Skeletal muscle cell (primary cell): ENCODE results near the gene SMC4.
"Not testable (repeated sequence)": the region's sequence is repeated elsewhere in the genome, so short reads cannot be mapped to it uniquely, and the experiment has no call there.

ENCODE experiments used
- DNase-seq: peaks from one replicate; pipeline ENCODE4 v3.0.0-alpha.2; 2010; ENCODE audit warnings: low read depth
- H3K4me3 ChIP-seq: 2 replicates; pipeline ENCODE4 v1.5.1; 2011; ENCODE audit warnings: low read depth, mild to moderate bottlenecking, control low read depth, low read length, moderate library complexity

SMC4 gene

GRCh38 chr3:160399125-160400029, at the start of gene SMC4, which contains the start of gene IFT80:
SMC4 (plus strand) TSS chr3:160399650; CDS start chr3:160400827, 1,177 bp downstream.
IFT80 (minus strand) TSS chr3:160399225; CDS start chr3:160384600, 14,625 bp downstream.
- peak within 1 kb of the TSS; percentile 91 for H3K4me3 ChIP-seq

GRCh38 chr3:160355826-160356225, 43.6 kb upstream of the SMC4 start:
- DNase-seq: no peak
- no peak overlapping the region for H3K4me3 ChIP-seq

More at GRCh38 chr3:160399125-160400029, at the start of gene SMC4, which contains the start of gene IFT80:
- DNase-seq: peak; percentile 86

DNA sequence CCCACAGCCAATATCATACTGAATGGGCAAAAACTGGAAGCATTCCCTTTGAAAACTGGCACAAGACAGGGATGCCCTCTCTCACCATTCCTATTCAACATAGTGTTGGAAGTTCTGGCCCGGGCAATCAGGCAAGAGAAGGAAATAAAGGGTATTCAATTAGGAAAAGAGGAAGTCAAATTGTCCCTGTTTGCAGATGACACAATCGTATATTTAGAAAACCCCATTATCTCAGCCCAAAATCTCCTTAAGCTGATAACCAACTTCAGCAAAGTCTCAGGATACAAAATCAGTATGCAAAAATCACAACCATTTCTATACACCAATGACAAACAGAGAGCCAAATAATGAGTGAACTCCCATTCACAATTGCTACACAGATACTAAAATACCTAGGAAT, 36.6 kb upstream of the SMC4 start:
- not testable (repeated sequence) for DNase-seq, H3K4me3 ChIP-seq

- no peak for DNase-seq
- H3K4me3 ChIP-seq: no peak overlapping the region
Measured at GRCh38 chr3:160365869-160366522, 33.5 kb upstream of the SMC4 start.

GRCh38 chr3:160368804-160369203, 30.6 kb upstream of the SMC4 start:
- no peak for DNase-seq
- no peak overlapping the region for H3K4me3 ChIP-seq

- H3K4me3 ChIP-seq: no peak overlapping the region
- DNase-seq: no peak
Measured at GRCh38 chr3:160369784-160370183, 29.7 kb upstream of the SMC4 start.

DNA sequence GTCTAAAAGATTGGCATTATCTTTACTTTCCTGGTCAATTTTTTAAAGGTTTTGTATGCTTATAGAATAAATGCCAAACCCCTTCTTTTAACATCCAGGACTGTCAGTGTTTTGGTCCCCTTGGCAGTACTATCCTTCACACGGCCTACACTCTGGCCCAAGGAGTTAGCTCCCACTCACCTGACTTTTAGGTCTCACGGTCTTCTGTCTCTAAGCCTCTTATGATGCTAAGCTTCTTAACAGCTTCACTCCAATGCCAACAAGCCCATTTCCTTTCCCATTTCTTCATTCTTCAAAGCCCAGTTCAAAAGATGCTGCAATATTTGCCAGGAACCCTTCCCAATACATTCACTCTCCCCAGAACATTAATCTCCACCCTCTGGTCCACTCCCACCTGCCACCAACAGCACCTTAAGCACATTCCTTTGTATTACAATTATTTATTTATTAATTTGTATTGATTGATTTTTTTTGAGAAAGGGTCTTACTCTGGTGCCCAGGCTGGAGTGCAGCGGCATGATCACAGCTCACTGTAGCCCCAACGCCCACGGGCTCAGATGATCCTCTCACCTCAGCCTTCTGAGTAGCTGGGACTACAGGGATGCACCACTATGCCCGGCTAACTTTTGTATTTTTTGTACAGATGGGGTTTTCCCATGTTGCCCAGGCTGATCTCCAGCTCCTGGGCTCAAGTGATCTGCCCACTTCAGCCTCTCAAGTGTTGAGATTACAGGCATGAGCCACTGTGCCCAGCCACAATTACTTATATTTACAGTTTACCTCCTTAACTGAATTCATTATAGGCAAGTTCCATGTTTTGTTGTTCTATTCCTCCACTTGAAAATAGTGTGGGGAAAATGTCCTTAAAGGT, 28.2 kb upstream of the SMC4 start:
- no peak for DNase-seq
- H3K4me3 ChIP-seq: no peak overlapping the region

DNA sequence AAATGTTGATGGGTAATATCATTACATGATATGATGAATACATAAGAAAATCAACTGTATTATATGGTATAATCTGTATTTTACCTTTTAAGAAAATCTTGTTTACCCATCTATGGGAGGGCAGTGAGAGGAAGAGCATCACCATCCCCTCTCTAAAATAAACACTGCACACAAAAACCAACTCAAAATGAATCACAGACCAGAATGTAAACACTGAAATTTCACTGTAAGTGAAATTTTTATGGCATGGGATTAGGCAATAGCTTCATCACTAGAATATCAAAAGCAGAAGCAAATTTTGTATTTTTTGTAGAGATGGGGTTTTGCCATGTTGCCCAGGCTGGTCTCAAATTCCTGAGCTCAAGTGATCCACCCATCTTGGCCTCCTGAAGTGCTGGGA, 26.7 kb upstream of the SMC4 start:
- DNase-seq: no peak
- no peak overlapping the region for H3K4me3 ChIP-seq

DNA sequence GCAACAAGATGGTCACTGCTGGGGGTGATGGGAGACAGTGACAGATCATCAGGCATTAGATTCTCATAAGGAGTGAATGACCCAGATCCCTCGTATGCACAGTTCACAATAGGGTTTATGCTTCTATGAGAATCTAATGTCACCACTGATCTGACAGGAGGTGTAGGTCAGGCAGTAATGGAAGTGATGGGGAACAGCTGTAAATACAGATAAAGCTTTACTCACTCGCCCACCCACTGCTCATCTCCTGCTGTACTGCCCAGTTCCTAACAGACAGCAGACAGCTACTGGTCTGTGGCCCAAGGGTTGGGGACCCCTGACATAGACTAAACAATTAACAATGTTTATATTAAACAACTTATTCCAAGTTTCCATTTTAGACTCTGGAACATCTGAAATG, 25.8 kb upstream of the SMC4 start:
- DNase-seq: no peak

DNA sequence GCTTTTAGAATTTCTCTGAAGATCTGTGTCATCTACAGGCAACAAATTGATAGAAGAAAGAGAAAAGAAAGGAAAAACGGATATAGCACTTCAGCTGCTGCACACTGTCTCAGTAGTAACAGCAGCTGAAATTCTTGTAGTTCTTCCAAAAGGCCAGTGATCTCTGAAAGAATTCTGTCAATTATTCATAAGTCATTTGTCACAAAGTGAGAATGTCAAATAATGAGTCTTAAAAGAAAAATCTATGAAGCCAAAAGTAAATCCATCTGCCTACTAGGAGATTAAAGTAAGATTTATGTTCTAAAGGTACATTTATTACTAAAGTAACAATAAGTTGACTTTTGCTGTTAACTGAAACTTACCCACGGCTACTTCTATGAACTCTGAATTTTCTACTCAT, 25.0 kb upstream of the SMC4 start:
- no peak overlapping the region for H3K4me3 ChIP-seq
- DNase-seq: no peak

More for the DNA sequence above, 25.8 kb upstream of the SMC4 start:
- H3K4me3 ChIP-seq: no peak overlapping the region

DNA sequence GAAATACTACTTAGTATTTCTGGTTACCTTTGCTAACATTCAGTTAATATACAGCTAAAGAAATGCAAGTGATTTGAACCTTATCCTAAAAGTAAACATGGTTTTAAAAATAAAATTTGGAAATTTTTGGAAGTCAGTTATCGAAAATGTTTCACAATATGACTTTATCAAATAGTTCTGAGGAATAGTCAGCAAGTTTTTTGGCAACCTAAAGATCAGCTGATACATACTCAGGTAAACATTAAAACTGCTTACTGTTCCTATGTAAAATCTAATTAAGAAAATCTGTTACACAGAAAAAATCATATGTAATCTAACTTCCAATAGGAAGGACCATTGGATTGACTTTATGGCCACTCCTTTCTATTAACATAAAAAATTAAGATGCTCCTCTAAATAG, 24.5 kb upstream of the SMC4 start:
- no peak overlapping the region for H3K4me3 ChIP-seq
- no peak for DNase-seq

DNA sequence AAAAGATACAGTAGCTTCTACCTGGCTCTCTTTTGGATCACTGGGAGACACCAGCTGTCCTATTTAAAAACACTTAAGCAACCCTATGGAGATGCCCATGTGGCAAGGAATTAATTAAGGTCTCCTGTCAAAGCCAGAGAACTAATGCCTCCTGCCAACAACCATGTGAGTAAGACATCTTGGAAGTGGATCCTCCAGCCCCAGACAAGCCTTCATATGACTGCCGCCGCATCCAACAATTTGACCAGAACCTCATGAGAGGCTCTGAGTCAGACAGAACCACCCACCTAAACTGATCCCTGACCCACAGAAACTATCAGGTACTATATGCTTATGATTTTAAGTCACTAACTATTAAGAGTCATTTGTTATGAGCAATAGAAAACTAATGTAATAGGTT, 22.8 kb upstream of the SMC4 start:
- H3K4me3 ChIP-seq: no peak overlapping the region
- DNase-seq: peak; percentile 45

GRCh38 chr3:160378331-160379109, 20.9 kb upstream of the SMC4 start:
- no peak overlapping the region for H3K4me3 ChIP-seq
- no peak for DNase-seq

DNA sequence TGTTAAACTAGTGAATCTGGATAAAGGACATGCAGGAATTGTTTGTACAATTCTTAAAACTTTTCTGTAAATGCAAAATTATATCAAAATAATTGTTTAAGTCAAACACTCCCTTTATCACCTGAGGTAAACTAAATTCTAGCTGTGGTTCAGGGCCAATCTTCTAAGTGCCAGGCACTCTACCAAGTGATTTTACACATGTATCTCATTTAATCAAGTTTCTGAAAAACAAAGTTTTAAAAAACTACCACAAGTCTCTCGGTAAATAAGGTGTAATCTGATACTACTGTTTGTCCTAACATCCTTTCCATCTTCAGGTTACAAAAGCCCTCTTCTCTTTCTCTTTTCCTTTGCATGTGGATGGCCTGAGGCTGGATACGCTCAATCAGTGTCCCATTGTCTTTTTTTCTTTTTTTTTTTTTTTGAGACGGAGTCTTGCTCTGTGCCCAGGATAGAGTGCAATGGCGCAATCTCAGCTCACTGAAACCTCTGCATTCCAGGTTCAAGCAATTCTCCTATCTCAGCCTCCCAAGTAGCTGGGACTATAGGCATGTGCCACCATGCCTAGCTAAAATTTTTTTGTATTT, 19.7 kb upstream of the SMC4 start:
- DNase-seq: no peak
- H3K4me3 ChIP-seq: no peak overlapping the region

- H3K4me3 ChIP-seq: no peak overlapping the region
- DNase-seq: no peak
Measured at GRCh38 chr3:160381470-160381869, 18.0 kb upstream of the SMC4 start.

DNA sequence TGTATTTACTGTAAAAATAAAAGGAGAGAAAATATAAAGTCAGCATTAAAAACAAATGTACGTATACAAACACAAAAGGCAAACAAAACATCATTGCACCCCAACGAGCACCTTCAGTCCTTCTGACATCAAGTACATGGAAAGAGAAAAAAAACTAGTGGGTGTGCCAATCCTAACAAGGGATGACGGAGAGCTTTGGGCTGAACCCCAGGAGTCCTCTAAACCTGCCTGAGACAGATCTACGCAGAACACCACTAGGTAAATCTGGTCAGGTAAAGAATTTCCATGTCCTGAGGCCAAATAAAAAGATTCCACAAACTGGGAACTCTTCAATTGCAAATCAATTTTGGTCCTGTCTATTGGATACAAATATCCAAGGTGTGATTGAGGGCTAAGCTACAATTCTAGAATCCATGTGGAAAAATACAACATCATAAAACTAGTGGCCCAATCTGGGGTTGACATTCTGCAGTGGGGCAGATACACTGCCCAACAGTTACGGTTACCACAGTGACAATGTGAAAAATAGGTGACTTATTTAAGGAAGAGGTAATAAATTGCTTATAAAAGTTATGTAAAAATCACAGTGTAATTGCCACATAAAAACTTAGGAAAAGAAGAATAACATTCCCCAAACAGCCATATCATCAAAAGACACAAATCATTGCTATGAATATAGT, 14.7 kb upstream of the SMC4 start:
- no peak overlapping the region for H3K4me3 ChIP-seq

DNA sequence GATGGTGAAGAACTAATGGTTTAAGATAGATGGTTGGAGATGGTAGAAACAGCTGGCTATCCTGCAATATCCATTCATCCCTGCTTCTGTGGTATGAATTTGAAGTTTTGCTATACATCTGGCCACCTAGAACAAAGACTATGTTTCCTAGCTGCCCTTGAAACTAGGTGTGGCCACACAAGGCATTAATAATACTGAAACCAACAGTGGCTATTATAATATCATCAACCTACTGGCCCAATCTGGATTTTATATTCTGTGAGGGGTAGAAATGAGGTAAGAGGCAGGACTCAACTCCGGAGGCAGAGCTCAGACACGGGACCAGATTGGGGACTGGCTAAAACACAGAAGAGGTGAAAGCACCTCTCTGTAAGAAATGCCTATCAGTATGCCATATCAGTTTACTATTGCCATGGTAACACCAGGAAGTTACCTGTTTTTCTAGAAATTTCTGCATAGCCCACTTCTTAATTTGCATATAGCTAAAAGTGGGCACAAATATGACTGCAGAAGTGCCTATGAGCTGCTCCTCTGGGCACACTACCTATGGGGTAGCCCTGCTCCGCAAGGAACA, 8.8 kb upstream of the SMC4 start:
- DNase-seq: no peak
- H3K4me3 ChIP-seq: no peak overlapping the region

More for the DNA sequence above, 14.7 kb upstream of the SMC4 start:
- no peak for DNase-seq

GRCh38 chr3:160392798-160393197, 6.7 kb upstream of the SMC4 start:
- no peak overlapping the region for H3K4me3 ChIP-seq
- DNase-seq: no peak
